D721Med (cell line): ENCODE data around the gene GGCT.
"Not testable (repeated sequence)": the region's sequence is repeated elsewhere in the genome, so short reads cannot be mapped to it uniquely, and the experiment has no call there.

Source experiments
- DNase-seq: peaks from one replicate; pipeline ENCODE4 v3.0.0; 2011; ENCODE audit warnings: low spot score; ENCODE audit not compliant: insufficient read length
- FAIRE-seq: peaks from 2 replicates; lab custom pipeline; 2011; peaks lifted over from hg19 to GRCh38; lab: Jason Lieb, UNC
- TF ChIP-seq, protein P1 (sequence below): IDR thresholded peaks from 2 replicates; pipeline ENCODE4 v1.5.1; 2012; ENCODE audit warnings: mild to moderate bottlenecking, control low read depth; ENCODE audit not compliant: insufficient read depth; ENCODE audit errors: missing control alignments

The GGCT gene

DNA sequence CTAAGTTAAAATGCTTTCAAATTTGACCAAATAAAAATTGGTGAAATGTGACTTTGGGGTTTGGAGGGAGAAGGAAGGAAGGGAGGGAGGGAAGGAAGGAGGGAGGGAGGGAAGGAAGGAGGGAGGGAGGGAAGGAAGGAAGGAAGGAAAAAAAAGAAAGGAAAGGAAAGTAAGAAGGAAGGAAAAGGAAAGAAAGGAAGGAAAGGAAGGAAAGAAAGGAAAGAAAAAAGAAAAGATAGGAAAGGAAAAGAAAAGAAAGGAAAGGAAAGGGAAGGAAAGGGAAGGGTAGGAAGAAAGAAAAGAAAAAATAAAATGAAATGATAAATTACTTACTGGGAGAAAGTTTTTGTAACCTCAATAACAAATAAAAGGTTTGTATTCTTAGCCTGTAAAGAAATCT, 24.1 kb upstream of the GGCT start:
- DNase-seq: no peak
- TF ChIP-seq, protein P1, sequence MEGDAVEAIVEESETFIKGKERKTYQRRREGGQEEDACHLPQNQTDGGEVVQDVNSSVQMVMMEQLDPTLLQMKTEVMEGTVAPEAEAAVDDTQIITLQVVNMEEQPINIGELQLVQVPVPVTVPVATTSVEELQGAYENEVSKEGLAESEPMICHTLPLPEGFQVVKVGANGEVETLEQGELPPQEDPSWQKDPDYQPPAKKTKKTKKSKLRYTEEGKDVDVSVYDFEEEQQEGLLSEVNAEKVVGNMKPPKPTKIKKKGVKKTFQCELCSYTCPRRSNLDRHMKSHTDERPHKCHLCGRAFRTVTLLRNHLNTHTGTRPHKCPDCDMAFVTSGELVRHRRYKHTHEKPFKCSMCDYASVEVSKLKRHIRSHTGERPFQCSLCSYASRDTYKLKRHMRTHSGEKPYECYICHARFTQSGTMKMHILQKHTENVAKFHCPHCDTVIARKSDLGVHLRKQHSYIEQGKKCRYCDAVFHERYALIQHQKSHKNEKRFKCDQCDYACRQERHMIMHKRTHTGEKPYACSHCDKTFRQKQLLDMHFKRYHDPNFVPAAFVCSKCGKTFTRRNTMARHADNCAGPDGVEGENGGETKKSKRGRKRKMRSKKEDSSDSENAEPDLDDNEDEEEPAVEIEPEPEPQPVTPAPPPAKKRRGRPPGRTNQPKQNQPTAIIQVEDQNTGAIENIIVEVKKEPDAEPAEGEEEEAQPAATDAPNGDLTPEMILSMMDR: no peak
- no peak for FAIRE-seq

GRCh38 chr7:30527297-30527696, 22.7 kb upstream of the GGCT start:
- FAIRE-seq, DNase-seq: not testable (repeated sequence)

DNA sequence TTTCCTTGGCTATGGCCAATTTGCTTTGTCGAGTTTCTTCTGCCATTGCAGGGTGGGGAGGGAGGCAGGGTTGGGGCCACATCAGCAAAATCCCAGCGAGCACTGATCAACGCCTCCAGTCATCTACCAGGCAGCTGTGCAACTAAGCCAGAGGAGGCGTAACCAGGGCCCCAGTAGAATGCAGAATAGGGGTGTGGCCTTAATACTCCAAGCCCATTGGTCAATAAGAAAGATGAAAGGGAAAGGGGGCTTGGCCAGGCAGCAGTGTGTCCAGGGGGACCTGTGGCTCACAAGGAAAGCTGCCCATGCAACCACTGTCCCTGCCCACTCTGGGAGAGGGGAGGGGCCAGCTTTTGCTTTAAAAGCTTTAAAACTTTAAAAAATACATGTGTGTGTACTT, 21.5 kb upstream of the GGCT start:
- no peak for FAIRE-seq
- TF ChIP-seq, protein P1: no peak
- no peak for DNase-seq

- FAIRE-seq (no peak), DNase-seq (no peak)
- TF ChIP-seq, protein P1: no peak
Measured at GRCh38 chr7:30525429-30525828, 20.8 kb upstream of the GGCT start.

DNA sequence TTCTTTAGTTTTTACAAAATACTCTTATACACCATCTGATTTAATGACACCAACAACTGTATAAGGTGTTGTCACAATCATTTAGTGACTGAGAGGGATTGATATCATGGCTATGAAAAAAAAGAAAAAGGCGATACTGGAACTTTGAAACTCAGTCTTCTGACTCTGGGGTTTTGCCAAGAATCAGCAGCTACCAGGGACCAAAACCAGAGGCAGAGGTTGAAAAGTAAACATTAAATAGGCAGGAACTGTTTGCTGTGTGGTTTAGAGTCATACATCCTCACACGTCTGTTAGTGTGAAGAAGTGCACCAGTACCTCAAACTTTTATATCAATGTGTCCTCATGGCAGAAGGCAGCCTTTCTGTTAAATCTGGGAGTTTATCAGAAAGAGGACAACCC, 19.9 kb upstream of the GGCT start:
- DNase-seq: no peak
- TF ChIP-seq, protein P1: no peak

DNA sequence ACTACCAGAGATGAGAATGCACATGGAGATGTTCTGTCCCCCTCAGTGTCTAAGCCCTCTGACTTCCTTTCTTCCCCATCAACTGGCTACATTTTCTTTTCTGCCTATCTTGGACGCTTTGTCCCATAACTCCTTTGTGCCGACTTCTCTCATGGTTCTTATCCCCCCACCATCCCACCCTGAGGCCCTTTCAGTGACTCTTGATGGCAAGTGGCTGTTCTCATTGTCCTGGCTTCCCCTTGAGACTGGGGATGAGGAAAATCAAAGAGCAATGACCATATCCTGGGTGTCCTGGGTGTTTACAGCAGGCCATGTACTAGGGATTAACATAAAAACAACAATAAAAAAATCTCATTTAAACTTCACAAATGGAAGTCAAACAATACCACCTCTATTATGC, 18.8 kb upstream of the GGCT start:
- DNase-seq: no peak
- TF ChIP-seq, protein P1: no peak
- FAIRE-seq: no peak

More for the DNA sequence above, 19.9 kb upstream of the GGCT start:
- no peak for FAIRE-seq

DNA sequence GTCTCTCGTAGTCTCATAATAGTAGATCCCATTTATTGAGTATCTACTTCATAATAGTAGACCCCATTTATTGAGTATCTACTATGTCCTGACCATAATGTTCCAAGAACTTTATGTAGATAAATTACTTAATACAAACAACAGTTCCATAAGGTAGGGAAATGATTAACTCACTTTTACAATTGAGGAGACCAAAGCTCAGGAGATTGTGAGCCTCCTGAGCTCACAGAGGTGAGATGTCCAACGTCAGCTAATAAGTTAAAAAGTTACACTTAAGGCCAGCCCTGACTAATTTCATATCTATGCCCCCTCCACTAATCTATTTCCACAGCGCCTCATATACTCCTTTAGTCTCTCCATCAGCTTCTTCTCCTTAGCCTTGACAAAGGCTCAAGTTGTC, 17.5 kb upstream of the GGCT start:
- TF ChIP-seq, protein P1: no peak
- DNase-seq (no peak), FAIRE-seq (no peak)

DNA sequence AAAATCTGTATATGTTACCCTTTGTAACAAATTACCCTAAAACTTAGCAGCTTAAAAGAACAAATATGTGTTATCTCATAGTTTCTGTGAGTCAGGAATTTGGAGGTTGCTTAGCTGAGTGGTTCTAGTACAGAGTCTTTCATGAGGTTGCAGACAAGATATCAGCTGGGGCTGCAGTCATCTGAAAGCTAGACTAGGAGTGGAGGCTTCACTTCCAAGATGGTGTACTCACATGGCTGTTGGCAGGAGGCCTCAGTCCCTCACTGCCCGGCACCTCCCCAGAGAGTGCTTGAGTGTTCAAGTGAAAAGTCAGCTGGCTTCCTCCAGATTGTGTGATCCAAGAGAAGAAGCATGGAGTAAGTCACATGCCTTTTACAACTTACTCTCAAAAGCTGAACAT, 16.9 kb upstream of the GGCT start:
- DNase-seq: no peak
- no peak for FAIRE-seq
- TF ChIP-seq, protein P1: no peak
